ENCODE data around the gene ARHGEF10L.

Gene ARHGEF10L

GRCh38 chr1:17610713-17611112 is 71.2 kb downstream of the ARHGEF10L start:
- Histone ChIP-seq H3K4me1 (ENCODE audit: control insufficient read depth, insufficient read depth, low read length) (no peaks in the 10 kb centered on the region), H3K36me3 (ENCODE audit: control insufficient read depth in 2 of 2, insufficient read depth in 1 of 2, low read length in 2 of 2) (peaks cover 0 to 2% of the 10 kb centered on the region in 2 experiments; a peak in 1 of 3 replicates), H3K27ac (ENCODE audit: extremely low read depth, low read depth, low read length) (no peak overlapping the region), H3K4me3 (ENCODE audit: low read depth, low read length) (no peak overlapping the region), H3K9me3 (ENCODE audit: control insufficient read depth, insufficient read depth, low read depth, low read length) (no peaks in the 10 kb centered on the region)
- TF ChIP-seq RBAK (tag by site-specific recombination; IDR thresholded peaks at IDR 0.05) (no peak), ZNF302 (tag by site-specific recombination; IDR thresholded peaks at IDR 0.05; ENCODE audit: low read depth) (no peak), ZNF629 (tag by site-specific recombination; IDR thresholded peaks at IDR 0.05) (no peak)
- ChIA-PET POLR2A (interaction anchor here (0.6 kb wide), 1 partner anchor 133 kb away, joined by 4 read pairs; no protein-coding TSS in a partner anchor), CTCF (interaction anchor here (0.6 to 9.3 kb wide), 4 partner anchors 36 to 741 kb away, joined by 4 to 250 read pairs (median 7); no protein-coding TSS in a partner anchor)

- Histone ChIP-seq H3K9me3 (ENCODE audit: control insufficient read depth, insufficient read depth, low read depth, low read length) (no peaks in the 10 kb centered on the region), H3K36me3 (ENCODE audit: control insufficient read depth in 2 of 2, insufficient read depth in 1 of 2, low read length in 2 of 2) (no peaks in the 10 kb centered on the region)
- CTCF ChIA-PET: interaction anchor here (0.8 to 9.3 kb wide), 7 partner anchors 37 to 729 kb away, joined by 3 to 250 read pairs (median 4); no protein-coding TSS in a partner anchor
Measured at GRCh38 chr1:17611991-17612390, 72.5 kb downstream of the ARHGEF10L start.

More at GRCh38 chr1:17611991-17612390, 72.5 kb downstream of the ARHGEF10L start:
- POLR2A ChIA-PET: no interaction called here
- TF ChIP-seq ZNF843 (tag by site-specific recombination; IDR thresholded peaks at IDR 0.05): no peak
- TF ChIP-seq ZNF404 (tag by site-specific recombination; IDR thresholded peaks at IDR 0.05): no peak
- TF ChIP-seq SP7 (tag by site-specific recombination; IDR thresholded peaks at IDR 0.05): no peak
- no peak for TF ChIP-seq ZNF433 (tag by site-specific recombination; IDR thresholded peaks at IDR 0.05; ENCODE audit: low read depth)
- TF ChIP-seq ZNF510 (tag by site-specific recombination; IDR thresholded peaks at IDR 0.05; ENCODE audit: insufficient replicate concordance): no peak
- TF ChIP-seq ZXDB (tag by site-specific recombination; IDR thresholded peaks at IDR 0.05): no peak
- no peak for TF ChIP-seq ZNF529 (tag by site-specific recombination; IDR thresholded peaks at IDR 0.05; ENCODE audit: insufficient replicate concordance)
- no peak for TF ChIP-seq SALL2 (tag by site-specific recombination; IDR thresholded peaks at IDR 0.05; ENCODE audit: borderline replicate concordance)
- TF ChIP-seq ZNF37A (tag by site-specific recombination; IDR thresholded peaks at IDR 0.05): no peak
- TF ChIP-seq ZNF548 (tag by site-specific recombination; IDR thresholded peaks at IDR 0.05): no peak
- no peak for TF ChIP-seq ZNF76 (tag by site-specific recombination; IDR thresholded peaks at IDR 0.05; ENCODE audit: borderline replicate concordance, low read depth)
- no peak for TF ChIP-seq REST (tag by site-specific recombination; IDR thresholded peaks at IDR 0.05)
- TF ChIP-seq ZNF394 (tag by site-specific recombination; IDR thresholded peaks at IDR 0.05; ENCODE audit: borderline replicate concordance): no peak
- no peak for TF ChIP-seq ZNF274 (IDR thresholded peaks at IDR 0.05; ENCODE audit: low read length)
- TF ChIP-seq ZNF274 (tag by site-specific recombination; IDR thresholded peaks at IDR 0.05; ENCODE audit: borderline replicate concordance): no peak
- no peak for TF ChIP-seq ZBTB11 (tag by site-specific recombination; conservative IDR thresholded peaks at IDR 0.05; ENCODE audit: low read depth)
- H3K4me1 ChIP-seq (ENCODE audit: control insufficient read depth, insufficient read depth, low read length): no peaks in the 10 kb centered on the region
- no peak overlapping the region for H3K27ac ChIP-seq (ENCODE audit: extremely low read depth, low read depth, low read length)
- no peak overlapping the region for H3K4me3 ChIP-seq (ENCODE audit: low read depth, low read length)
